ENCODE data around the gene SPON2.

Gene SPON2

GRCh38 chr4:1174941-1175634, 2.7 kb upstream of the SPON2 start:
- no peak for TF ChIP-seq CTCF (IDR thresholded peaks at IDR 0.05; ENCODE audit: insufficient read depth, missing control alignments)
- FAIRE-seq (no peak), DNase-seq (ENCODE audit: insufficient read length, low spot score) (no peak)

- FAIRE-seq (no peak), DNase-seq (ENCODE audit: insufficient read length, low spot score) (no peak)
- TF ChIP-seq CTCF (IDR thresholded peaks at IDR 0.05; ENCODE audit: insufficient read depth, missing control alignments): no peak
Observed at GRCh38 chr4:1172971-1173757, 781 bp upstream of the SPON2 start.

- FAIRE-seq: no peak
- TF ChIP-seq CTCF (IDR thresholded peaks at IDR 0.05; ENCODE audit: insufficient read depth, missing control alignments): no peak
- no peak for DNase-seq (ENCODE audit: insufficient read length, low spot score)
Observed at GRCh38 chr4:1171311-1172227, 814 bp downstream of the SPON2 start.

GRCh38 chr4:1170976-1171310, 1.4 kb downstream of the SPON2 start:
- DNase-seq (ENCODE audit: insufficient read length, low spot score) (no peak), FAIRE-seq (no peak)
- no peak for TF ChIP-seq CTCF (IDR thresholded peaks at IDR 0.05; ENCODE audit: insufficient read depth, missing control alignments)

- no peak for DNase-seq (ENCODE audit: insufficient read length, low spot score)
- no peak for FAIRE-seq
- no peak for TF ChIP-seq CTCF (IDR thresholded peaks at IDR 0.05; ENCODE audit: insufficient read depth, missing control alignments)
Observed at GRCh38 chr4:1170156-1170975, 2.0 kb downstream of the SPON2 start.

- no peak for TF ChIP-seq CTCF (IDR thresholded peaks at IDR 0.05; ENCODE audit: insufficient read depth, missing control alignments)
- DNase-seq (ENCODE audit: insufficient read length, low spot score): no peak
- no peak for FAIRE-seq
Observed at GRCh38 chr4:1169691-1170096, 2.7 kb downstream of the SPON2 start.
